GDM1 (cell line): ENCODE measurements around the gene ZNF692.
"Not testable (repeated sequence)": the region's sequence is repeated elsewhere in the genome, so short reads cannot be mapped to it uniquely, and the experiment has no call there.

ENCODE experiments used
- DNase-seq: peaks from one replicate; lab custom pipeline; 2025; lab: John Stamatoyannopoulos, UW

The ZNF692 gene

DNA sequence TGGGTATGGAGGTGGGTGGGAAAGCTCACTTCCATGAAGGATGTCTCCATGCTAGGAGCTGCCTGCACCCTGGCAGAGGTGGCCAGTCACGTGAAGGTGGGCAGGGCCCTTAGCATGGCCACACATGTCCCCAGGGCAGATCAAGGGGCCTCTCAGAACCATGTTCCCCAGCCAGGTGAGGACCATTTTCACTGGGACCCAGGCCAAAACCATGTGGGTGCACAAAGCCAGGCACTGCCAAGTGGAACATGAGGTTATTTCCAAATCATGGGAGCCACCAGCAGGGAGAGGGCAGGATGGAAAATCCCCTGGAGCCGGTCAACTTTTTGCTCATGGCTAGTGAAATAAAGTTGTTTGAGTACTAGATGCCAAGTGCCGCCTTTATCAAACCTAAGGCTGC lies 9.7 kb downstream of the ZNF692 start:
- DNase-seq, result no peak

DNA sequence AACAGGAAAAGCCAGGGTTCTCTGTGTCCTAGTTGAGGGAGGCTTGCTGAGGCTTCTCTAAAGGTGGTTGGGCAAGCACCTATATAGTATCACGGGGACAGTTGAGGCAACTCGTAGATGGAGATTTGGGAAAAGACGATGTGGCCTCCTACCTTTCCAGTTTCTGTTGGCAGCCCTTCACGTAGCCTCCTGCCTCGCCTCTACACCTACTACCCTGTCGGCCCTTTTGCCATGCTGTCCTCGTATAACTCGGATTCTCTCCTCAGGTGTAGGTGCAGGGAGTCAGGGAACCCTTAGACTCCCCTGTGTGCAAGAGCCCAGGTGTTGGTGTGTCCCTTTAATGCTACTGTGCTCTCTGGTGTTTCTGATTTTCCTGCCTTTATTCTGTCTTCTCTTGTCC lies 10.3 kb downstream of the ZNF692 start:
- DNase-seq, result no peak

DNA sequence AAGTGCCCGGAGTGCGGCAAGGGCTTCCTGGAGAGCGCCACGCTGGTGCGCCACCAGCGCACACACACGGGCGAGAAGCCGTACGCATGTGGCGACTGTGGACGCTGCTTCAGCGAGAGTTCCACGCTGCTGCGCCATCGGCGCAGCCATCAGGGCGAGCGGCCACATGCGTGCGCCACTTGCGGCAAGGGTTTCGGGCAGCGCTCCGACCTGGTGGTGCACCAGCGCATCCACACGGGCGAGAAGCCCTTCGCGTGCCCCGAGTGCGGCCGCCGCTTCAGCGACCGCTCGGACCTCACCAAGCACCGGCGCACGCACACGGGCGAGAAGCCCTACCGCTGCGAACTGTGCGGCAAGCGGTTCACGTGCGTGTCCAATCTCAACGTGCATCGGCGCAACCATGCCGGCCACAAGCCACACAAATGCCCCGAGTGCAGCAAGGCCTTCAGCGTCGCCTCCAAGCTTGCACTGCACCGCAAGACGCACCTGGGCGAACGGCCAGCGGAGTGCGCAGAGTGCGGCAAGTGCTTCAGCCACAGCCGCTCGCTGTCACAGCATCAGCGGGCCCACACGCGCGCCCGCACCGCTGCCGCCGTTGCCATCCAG lies 10.8 kb downstream of the ZNF692 start:
- no peak for DNase-seq

DNA sequence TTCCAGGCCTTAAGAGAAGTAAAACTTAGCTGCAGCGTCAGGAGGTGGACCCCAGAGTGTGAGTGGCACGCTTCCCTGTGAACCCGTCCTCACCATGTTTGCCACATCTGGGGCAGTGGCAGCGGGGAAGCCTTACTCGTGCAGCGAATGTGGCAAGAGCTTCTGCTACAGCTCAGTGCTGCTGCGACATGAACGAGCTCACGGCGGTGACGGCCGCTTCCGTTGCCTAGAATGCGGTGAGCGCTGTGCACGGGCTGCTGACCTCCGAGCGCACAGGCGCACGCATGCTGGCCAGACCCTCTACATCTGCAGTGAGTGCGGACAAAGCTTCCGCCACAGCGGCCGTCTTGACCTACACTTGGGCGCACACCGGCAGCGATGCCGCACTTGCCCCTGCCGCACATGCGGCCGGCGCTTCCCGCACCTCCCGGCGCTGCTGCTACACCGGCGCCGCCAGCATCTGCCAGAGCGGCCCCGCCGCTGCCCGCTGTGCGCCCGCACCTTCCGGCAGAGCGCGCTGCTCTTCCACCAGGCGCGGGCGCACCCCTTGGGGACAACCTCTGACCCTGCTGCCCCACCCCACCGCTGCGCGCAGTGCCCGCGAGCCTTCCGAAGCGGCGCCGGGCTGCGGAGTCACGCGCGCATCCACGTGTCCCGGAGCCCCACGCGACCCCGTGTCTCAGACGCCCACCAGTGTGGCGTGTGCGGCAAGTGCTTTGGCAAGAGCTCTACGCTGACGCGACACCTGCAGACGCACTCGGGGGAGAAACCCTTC lies 11.5 kb downstream of the ZNF692 start:
- no peak for DNase-seq

DNA sequence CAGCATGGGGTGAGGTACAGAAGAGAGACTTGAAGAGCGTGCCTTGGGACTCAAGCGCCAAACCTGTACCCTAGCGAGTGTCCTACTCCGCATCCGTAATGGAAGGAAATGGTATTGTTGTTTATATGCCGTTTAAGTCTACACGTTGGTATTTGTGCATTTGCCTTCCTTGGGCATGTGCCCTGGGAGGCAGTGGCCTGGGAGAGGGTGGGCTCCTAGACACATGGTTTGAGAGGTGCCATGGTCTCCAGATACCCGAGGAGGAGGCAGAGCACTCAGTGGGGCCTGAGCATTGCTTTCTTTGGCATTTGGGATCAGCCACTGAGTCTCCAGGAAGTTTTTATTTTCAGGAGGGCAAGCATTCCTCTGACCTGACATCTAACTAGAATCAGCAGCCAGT lies 14.4 kb downstream of the ZNF692 start:
- DNase-seq, result no peak

DNA sequence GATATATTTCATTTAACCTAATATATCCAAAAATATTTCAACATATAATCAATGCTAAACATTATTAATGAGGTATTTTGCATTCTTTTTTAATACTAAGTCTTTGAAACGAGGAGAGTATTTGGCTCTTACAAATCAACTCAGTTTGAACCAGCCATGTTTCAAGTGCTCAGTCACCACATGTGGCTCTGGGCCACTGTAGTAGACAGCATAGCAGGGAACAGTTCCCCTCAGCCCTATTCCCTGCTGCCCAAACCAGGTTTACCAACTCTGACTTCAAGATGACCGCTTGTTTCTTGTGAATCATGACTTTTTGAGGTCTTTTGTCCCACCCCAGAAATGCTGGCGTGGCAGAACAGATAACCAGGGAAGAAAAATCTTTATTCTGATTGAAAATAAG lies 15.2 kb downstream of the ZNF692 start:
- DNase-seq, result no peak

DNA sequence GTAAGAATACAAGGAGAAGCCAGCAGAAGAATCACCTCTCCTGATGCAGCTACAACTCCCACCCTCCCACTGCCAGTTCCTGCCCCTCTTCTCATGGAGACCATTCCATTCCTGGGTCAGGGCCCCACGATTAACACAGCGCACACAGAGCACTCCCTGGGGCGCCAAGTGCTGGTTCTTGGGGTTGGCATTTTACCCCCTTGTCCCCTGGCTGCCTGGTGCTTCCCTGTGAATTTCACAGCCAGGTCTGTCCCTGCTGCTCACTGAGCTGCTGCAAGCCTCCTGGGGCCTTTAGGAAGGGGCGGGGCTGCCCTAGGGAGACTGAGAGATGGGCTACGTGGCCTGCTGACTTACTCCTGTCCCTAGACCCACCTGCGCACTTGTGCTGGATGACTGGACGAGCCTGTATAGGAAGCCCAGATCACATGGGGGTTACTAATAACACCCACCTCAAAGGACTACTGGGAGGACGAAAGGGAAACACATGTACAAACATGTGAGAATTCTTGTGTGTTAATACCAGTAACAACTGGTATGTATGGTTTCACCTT lies 16.0 kb downstream of the ZNF692 start:
- DNase-seq, result no peak

DNA sequence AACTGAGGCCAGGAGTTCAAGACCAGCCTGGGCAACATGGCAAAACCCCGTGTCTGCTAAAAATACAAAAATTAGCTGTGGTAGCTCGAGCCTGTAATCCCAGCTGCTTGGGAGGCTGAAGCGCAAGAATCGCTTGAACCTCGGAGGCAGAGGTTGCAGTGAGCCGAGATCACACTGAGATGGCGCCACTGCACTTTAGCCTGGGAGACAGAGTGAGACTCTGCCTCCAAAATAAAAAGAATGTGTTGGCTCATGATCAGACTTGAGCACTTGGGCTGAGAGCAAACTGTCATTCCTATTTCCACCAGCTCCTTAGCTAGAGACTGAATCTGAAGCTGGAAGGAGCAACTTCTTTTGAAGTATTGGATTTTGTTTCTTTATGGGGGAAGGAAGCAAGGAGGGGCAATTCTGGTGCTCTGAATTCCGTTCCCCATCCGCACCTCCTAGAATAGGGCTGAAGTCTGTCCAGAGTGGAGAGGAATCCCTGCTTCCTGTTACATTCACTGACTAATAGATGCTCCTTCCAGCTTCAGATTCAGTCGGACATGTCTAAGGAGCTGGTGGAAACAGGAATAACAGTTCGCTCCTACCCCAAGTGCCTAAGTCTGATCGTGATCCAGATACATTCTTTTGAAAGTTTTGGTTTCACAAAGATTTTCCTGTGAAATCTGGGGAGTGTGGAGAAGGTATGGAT lies 17.0 kb downstream of the ZNF692 start:
- DNase-seq, result peak; percentile 55

DNA sequence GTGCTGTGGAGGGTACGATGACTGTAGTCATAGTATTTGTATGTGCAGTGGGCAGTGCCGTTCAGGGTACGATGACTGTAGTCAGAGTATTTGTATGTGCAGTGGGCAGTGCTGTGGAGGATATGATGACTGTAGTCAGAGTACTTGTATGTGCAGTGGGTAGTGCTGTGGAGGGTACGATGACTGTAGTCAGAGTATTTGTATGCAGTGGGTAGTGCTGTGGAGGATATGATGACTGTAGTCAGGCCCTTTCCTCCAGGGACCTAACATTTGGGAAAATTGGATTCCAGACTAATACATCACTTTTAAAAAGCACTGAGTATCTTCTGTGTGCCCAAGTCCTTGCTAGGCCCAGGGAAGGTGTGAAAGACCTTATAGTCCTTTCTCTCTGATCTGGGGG lies 17.9 kb downstream of the ZNF692 start:
- no peak for DNase-seq

DNA sequence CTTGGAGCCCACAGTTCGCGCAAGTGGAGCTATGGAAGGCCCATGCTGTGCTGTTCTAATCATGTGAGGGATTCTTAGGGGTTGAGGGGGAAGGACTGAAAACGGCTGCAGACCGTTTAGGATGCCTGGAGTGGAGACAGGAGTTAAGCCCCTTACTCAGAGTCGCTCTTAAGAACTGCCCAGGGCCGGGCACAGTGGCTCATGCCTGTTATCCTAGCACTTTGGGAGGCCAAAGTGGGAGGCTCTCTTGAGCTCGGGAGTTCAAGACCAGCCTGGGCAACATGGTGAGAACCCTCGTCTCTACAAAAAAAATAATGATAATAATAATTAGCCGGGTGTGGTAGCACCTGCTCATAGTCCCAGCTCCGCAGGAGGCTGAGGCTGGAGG lies 19.7 kb downstream of the ZNF692 start:
- no peak for DNase-seq

DNA sequence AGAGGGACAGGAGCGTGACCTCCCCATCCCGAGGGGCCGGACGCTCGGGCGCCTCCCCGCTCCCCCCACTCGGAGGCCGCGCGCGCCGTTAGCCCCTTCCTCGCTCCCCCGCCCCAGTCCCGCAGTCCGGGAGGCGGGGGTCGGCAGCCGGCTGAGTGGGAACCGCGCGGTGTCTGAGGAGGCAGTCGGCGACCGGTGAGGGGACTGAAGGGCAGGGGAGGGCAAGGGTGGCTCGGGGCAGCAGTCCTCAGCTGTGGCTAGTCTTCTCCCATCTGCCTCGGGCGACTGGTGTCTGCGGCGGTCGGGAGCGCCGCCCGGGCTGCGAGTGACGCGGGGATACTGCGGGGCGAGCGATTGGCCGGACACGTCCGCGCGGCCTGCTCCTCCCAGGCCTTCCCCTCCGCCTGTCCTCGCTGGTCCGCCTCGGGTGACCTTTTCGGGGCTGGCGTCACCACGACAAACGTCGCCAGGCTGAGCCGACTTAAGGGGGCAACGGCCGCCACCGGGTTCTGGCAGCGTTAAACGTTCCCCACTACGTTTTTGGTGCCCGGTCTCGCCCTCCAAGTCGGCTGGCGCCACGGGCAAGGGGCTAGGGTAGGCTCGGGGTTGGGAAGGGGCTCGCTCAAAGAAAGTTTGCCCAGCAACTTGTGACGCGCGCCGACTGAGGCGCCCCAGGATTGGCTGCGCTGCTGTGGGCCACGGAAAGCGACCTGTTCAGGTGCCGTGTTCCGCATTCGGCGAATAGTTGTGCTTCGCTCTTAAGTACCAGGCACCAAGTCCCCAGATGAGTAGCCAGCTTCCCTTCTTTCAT lies 20.3 kb downstream of the ZNF692 start:
- DNase-seq, result peak; percentile 84

DNA sequence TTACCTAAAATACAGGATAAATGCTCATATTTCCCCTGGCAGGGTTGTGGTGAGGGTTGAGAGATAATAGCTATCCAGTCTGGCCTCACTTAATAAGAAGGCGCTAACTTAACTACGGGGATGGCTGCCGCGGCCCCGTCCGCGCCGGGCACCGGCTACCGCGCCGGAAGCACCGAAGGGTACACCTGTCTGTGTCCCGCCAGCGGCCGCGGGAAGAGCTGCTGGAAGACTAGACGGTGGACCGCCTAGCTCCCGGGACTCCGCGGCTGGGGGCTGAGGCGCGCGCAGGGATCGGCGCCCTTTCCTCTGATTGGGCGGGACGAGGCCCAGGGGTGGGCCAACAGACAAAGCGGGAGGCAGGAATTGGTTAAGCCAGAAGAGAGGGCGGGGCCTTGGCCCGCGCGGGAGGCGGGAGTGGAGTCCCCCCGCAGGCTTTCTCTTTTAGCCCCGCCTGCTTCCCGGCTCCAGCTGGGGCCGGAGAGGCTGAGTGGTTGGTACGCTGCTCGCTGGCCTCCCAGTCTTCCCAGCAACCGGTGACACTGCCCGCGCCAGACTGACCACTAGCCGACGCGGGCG lies 21.0 kb downstream of the ZNF692 start, which contains the start of gene ZNF672:
ZNF672 (plus strand) TSS at position 444 of the 576 bp plus-strand sequence. CDS start 9,051 bp downstream, outside the sequence.
- DNase-seq, result peak; percentile 92

DNA sequence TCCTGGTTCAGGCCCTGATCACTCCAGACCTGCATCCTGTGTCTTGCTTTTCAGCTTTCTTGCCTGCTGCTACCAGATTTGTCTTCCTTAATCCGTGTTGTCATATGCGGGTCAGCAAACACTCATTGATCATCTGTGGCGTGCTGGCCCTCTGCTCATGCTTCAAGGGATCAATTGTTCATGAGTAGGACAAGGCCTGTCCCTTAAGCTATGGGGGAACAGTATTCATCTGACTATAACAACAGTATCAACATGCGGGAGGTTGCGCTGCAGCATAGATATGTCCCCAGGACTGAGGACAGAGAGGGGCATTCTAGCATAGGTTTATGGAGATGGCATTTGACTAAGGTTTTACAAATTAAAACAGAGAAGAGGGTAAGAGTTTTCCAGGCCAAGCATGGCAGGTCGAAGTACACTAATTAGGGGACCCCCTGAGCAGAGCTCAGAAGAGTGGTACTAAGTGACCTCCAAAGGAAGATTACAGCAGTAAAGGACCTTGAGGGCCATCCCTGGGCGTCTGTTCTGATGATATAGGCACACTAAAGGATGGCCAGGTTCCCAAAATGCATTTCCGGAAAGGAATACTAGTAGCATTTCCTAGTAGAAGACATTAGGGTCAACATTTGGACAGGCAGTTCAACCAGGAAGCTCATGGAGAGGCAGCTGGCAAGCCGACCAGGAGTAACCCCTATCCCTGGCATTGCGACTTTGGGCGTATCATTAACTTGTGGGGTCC lies 21.7 kb downstream of the ZNF692 start:
- no peak for DNase-seq

DNA sequence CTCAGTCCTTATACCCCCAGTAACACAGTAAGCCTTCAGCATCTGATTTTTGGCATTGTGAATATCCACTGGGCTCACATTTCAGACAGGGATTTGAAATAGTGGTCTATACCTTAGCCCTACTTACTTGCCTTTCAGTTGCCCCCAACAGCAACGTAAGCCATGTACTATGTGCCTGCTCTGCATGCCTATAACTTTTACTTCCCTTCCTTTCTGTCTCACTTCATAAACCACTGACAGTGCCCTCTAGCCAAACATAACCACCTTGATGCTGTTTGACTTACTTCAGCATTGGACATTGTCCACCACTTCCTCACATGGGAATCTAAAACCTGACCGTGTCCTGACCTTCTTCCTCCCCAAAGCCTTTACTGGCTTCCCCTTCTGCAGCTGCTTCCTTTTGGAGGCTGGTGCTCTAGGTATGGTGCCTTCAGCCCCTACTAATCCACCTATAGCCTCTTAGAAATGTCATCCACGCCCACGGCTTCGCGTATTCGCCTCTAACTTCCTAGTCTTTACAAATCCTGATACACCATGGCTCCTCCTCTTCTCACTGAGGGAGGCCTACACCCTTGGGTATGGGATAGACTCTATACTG lies 24.4 kb downstream of the ZNF692 start:
- DNase-seq, result peak; percentile 61

DNA sequence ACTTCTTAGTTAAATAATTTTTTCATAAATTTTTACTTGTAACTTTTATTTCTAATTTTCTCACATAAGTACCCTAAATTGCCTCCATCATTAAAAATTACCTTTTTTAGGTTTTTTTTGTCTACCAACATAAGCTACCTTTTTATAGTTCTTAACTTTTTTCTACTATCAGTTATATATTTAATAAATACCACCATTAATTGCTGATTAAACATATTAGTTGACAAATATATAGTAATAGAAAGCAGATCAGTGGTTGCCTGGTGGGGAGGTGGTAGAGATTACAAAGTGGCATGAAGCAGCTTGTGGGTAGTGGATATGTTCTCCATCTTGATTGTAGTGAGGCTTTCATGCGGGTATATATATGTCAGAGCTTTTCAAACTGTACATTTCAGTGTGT lies 27.0 kb downstream of the ZNF692 start:
- DNase-seq, result no peak

DNA sequence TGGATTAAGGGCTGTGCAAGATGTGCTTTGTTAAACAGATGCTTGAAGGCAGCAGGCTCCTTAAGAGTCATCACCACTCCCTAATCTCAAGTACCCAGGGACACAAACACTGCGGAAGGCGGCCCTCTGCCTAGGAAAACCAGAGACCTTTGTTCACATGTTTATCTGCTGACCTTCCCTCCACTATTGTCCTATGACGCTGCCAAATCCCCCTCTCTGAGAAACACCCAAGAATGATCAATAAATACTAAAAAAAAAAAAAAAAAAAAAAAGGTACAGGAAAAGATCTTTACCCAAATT lies 28.2 kb downstream of the ZNF692 start:
- not testable (repeated sequence) for DNase-seq

DNA sequence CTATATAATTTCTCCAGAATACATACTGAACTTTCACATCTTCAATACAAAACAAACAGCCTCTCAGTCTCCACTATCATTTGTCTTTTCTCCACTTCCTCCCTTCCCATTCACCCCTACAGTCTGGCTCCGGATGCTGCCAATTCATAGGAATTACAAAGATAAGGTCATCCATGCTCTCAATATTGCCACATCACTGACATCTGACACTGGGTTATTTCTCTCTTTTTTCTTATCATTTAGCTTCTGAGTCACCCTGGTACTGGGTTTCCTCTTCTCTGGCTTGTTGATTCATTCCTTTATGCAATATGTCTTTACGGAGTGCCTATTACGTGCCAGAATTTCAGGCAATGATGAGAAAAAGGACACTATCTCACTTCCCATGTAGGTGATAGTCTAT lies 30.0 kb downstream of the ZNF692 start:
- DNase-seq, result no peak

DNA sequence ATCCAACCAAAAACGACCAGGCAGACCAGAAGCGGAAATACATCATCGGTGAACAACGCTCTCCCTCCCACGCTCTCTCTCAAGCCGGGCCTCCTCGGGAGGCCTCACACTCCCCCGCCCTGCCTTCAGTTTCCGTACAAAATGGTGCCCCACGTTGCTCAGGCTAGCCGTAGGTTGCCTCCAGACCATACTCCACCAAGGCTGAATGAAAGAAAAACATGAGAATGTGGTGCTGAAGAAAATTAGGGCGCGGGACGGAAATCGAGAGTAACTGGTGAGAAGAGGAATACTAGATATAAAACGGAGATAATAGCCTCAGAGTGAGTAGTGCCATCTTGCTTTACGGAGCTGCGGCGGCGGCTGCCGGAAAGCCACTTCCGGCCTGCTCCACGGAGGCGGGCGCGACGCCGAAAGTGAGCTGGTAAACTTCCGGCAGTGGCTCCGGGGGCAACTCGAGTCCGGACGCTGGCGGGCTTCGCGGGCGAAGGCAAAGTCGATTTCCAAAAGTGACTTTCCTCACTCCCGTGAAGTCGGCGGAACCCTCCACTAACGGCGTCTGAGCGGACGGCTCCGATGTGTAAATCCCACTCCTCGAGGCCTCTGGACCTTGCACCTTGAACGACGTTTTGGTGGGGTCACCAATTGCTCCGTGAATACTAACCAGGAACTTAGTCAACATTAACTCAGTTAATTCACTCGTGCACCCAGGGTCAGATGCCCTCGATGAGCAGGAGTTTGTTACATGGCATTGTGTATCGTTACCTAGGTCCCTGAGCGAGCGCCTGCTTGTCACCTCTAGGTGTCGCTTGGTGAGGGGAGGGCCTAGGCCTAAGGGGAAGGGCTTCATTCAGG lies 32.8 kb downstream of the ZNF692 start, which contains the start of gene SH3BP5L:
SH3BP5L (minus strand) TSS at position 7 of the 852 bp plus-strand sequence. CDS start 980 bp downstream, outside the sequence.
- peak; percentile 88 for DNase-seq

DNA sequence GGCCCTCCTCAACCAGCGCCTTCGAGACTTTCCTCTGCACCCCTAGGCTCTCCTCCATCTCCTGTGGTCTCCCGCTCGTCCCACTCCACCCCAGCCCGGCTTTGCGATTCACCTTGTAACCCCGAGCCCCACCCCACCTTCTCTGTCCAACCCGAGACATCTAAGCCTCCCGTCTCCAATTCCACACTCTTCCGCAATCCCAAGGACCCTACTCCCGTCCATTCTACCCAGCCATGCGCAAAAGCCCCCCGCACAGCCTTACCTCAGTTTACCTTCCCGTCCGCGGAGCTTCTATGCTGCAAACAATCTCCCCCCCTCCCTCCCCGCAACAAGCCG lies 33.3 kb downstream of the ZNF692 start:
- no peak for DNase-seq

DNA sequence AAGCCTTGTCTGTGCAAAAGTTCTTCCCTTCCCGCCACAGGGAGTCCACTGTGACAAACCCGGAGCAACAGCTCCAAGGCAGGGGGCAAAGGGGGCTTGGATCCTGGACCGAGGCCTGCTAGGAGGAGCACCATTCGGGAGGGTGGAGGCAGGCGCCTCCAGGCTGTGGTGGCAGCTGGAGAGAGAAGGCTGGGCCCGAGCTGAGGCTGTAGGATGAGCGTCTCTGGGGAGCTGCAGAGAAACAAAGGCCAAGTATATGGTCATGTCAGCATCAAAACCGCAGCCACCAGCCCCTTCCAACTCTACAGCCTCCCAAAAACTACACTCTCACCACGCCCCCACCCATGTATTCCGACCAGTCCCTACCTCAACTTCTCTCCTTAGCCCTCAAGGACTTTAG lies 33.7 kb downstream of the ZNF692 start:
- DNase-seq, result no peak
